HG03175 (cell line): ENCODE measurements around the gene IL5RA.
A peak's percentile ranks its signal among the peaks of the same experiment; 100 is the strongest.

Experiments
- ATAC-seq: cut with Tn5 transposase; IDR thresholded peaks from one replicate; pipeline ENCODE4 v1.9.1; 2021; ENCODE audit warnings: mild to moderate bottlenecking, moderate library complexity; ENCODE audit not compliant: unreplicated experiment

The IL5RA gene, protein sequence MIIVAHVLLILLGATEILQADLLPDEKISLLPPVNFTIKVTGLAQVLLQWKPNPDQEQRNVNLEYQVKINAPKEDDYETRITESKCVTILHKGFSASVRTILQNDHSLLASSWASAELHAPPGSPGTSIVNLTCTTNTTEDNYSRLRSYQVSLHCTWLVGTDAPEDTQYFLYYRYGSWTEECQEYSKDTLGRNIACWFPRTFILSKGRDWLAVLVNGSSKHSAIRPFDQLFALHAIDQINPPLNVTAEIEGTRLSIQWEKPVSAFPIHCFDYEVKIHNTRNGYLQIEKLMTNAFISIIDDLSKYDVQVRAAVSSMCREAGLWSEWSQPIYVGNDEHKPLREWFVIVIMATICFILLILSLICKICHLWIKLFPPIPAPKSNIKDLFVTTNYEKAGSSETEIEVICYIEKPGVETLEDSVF

DNA sequence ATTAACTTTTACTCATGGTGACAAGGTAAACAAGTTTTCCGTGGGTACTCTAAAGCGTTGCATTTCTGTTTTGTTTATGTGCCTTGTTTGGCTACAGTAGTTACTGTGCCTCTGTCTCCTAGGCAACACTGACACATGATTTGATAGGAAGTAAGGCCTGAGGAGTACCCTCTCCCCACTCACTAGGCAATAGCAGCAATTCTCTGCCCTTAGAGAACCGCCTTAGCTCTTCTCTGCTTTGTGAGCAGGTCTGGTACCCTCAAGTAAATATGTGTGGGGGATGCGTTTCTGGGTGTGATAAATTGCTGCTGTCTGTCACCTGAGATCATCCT, at the start of gene IL5RA:
IL5RA (minus strand) TSS at position 76 of the 332 bp plus-strand sequence. CDS start 5,390 bp downstream, outside the sequence.
- ATAC-seq = peak; percentile 68

DNA sequence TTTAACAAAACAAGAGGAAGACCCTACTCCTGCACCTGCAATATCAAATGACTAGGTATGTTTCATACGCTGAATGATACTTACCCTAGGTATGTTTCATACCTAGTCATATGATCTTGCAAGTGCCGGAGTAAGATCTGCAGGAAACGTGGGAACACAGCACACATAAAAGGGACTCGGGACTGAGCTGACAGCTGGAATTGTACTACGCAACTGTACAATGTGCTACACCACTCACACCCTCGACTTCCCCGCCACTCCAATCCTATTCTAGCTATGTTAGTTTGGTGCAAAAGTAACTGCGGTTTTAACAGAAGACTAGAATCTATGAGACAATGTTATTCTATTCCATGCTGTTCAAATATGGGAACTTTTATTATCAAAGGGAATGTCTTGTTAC, 47.3 kb upstream of the IL5RA start:
- no peak for ATAC-seq

DNA sequence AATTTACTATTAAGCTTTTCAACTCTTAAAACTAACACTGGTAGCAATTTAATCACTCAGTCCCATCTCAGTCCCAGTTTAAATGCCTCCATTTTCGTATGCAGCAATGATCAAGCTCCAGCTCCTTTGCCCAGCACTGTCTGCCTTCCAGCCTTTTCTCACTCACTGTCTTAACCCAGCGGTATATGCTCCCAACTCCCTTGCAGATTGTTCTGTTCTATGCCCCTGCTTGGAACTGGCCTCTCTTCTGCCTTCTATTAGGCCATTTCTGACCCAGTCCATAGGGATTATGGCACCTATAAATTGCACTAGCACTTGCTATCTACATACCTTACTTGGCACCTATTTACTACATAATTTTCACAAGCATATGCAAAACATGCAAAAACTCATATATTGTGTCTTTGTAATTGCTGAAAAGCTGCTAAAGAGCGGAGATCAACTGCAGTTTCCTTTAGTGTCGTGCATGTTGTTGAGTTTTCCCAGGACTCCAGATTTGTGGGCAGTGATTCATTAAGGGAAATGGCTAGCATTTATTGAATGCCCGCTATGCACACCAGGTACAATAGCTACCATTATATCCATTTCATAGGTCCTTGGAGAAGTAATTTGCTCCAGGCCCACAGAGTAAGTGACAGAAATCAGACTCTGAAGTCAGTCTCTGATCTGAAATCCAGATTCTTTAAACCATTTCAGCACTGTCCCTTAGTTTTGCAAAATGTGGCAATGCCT, 44.9 kb upstream of the IL5RA start:
- ATAC-seq = no peak

DNA sequence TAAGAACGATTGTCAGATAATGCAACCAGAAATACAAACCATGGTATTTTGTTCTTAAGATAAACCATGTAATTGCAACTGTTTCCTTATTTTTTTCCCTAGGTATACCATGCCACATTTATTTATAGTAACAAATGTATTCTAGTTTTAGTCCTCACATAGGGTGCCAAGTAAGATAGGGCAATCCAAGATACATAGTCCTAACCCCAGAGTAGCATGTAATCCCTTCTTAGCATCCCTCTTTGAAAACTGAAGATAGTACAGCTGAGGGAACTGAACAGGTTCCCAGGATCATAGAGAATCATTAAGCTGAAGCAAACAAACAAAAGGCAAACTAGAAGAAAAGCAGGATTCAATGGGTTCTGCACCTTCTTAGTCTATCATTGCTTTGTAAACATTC, 41.3 kb upstream of the IL5RA start:
- no peak for ATAC-seq

DNA sequence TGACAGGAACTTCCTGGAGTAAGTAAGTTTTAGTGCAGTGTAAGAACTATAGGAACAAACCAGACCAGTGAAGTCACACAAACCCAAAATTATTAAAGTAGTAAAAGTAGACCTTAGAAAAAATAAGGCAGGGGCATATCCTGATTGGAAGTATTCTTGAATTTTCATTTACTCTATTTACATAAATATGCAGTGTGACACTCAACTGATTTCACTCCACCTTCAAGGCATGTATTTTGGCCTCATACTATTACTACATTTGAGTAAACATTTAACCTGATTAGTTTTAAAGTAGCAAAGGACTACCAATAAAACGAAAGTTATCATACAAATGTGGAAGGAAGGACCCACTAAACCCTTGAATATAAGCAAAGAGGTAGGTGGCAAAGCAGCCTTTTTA, 39.4 kb upstream of the IL5RA start:
- no peak for ATAC-seq

DNA sequence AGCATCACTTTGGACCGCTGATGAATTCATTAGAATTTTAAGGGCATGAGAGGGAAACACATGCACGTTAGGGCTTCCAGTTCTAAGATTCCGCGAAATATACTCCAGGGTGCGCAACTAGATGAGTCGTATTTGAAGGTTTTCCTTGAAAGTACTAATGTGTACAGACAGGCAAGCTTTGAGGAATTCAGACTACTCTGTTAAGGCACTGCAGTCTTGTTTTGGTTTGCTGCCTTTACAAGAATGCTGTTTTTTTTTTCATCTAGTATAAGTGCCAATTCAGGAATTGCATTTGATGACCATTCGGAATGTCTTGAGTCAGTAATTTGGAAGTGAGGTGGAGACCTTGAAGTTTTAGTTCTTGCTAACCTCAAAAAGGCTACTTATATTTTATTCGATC, 35.7 kb upstream of the IL5RA start:
- no peak for ATAC-seq

DNA sequence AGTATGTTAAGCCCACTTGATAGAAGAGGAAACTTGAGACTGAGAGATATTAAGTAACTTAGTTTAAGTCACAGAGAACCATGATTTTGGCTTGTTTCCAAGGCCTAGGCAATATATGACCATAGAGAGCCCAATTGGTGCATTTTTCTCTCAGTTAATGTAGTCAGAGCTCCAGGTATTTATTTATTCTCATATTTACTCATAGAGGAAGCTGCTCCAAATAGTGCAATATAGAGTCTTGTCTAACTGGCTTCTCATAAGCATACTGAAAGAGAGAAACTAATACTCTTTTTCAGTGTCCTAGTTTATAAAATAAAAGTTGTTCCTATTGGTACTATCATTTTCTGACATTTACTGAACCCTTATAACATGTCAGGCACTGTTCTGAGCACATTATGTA, 31.8 kb upstream of the IL5RA start:
- no peak for ATAC-seq

DNA sequence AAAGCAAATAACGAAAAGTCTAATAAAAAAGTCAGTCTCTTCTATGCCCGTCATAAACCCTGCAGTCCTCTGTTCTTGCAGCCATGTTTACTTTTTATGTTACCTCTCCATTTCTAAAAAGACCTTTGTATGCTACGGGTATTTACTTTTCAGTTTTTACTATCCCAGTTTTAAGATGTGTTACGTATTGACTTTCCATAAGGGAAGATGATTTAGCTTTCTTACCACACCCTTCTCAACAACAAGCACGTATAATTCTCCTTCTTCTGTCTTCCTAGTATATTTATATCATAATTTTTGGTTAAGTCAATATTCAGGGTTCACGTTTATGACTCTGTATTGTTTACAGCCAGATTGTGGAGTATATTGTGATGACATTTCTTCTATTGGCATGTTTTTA, 27.4 kb upstream of the IL5RA start:
- ATAC-seq = no peak

DNA sequence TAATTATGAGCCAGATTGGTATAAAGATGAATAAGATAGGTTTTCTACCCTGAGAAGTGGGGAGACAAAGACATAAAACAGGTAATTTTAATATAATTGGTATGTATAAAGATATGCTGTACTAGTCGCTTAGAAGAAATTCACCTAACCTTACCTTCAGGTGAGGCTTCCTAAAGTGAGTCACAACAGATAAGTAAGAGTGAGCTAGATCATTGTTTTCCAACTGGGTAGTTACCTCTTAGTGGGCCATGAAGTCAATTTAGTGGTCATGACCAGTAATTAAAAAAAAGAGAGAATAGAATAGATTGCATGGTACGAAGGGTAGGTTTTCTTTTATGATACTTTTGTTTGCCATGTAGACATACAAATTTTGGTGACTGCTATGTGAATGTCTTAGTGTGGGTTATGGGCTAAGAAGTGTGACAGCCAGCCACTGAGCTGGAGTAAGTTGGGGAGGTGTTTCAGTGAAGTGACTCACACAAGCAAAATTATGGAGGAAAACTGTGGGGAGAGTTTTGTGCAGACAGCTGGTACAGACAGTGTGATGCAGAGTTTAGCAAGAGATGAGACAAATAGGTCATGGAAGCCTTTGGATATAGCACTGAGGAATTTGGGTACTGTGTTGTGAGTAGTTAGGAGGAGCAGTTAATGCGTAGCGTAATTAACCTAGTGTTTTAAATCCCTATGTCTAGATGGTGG, 24.7 kb upstream of the IL5RA start:
- ATAC-seq = no peak

DNA sequence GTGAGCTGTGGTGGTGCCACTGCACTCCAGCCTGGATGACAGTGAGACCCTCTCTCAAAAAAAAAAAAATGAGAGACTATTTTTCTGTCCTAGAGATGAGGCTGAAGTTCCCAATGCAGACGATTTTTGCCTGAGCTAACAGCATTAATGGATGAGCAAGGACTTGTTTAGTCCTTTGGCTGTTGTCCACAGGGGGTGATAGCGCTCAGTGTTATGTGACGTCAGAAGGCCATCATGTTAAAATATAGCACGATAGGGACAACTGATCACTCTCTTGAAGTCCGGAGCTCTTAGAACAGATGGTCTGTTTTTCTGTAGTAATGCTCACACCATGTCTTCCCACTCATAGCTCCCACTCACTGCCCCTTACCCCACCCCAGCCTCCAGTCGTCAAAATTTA, 23.3 kb upstream of the IL5RA start:
- ATAC-seq = no peak

DNA sequence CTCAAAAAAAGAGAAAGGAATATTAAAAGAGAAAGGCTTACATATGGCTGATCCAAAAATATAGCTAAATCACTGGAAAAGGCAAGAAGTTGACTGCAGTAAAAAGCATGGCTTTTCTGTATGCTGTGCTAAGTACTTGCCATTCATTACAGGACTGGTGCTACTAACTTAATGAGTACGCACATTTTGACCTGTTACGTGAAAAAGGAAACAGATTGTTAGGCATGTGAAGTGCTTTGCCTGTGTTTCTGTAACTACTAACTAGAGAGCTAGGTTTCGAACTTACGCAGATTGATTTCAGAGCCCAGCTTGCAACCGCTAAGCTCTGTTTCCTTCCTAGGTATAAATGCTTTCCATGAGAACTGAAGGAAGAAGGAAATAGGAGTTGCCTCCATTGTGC, 19.4 kb upstream of the IL5RA start:
- ATAC-seq = no peak

DNA sequence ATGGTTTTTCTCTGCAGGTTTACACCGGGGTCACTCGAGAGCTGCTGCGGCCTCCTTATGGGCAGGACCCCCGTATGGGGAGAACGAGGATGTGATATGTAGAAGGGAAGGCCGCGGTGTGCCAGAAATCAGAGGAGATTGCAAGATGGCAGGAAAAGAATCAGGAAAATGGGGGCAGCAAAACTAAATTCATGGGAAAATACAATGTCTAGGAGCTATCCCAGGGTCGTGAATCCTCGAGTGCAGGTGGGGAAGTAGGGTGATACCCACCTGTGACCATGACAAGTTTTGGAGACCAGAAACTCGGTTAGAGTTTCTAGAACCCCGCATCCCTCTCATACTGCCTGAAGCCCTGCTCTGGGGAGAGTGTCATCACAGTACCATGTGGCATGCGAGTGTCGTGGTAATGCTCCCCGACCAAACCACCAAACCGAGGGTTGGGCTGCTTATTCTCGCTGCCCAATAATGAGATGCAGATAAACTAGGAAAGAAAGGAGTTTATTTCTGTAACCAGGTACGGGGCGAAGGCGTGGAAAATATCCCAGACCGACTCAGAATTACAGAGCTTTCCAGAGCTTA, 17.3 kb upstream of the IL5RA start:
- ATAC-seq = peak; percentile 24

DNA sequence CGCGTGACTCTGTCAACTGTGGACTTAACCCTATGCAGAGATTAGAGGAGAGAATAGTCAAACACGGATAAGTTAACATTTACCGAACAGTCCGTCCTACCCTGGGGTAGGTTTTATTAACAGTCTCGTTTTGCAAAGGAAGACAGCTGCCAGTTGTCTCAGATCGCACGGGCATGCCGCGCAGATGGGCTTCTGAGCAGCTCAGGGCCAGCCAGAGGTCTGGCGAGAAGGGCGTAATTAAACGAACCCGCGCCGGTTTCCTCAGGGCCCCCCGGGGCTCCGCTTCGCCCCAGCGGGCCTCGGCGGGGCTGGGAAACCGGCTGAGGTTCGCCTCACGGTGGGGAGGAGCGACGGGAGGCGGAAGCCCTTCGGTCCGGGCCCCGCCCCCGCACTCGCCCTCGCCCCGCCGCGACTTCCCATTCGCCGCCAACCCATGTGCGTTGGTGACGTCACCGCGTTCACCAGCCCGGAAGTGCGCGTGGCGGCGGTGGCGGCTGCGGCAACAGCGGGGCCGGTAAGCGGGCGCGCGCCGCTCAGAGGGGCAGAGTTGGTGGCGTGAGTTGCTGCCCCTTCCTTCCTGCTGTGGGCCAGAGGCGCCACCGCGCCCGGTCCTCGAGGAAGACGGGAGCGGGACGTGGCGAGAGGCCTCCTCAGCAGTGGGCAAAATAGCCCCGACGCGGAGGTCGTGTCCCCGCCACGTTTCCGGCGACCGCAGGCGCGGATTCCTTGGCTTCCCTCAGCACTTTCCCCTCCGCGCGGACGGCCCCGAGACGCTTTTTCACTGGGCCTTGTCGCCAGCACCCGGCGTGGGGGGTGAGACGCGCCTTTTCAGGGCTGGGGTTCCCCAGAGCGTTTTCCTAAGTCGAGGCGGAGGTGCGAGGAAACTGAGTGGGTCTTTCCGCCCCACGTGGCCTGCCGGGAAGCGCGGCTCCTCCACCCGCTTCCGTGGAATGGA, 16.6 kb upstream of the IL5RA start, which contains the start of gene TRNT1:
TRNT1 (plus strand) TSS at position 464 of the 955 bp plus-strand sequence. CDS start 2,101 bp downstream, outside the sequence.
- ATAC-seq = peak; percentile 96

DNA sequence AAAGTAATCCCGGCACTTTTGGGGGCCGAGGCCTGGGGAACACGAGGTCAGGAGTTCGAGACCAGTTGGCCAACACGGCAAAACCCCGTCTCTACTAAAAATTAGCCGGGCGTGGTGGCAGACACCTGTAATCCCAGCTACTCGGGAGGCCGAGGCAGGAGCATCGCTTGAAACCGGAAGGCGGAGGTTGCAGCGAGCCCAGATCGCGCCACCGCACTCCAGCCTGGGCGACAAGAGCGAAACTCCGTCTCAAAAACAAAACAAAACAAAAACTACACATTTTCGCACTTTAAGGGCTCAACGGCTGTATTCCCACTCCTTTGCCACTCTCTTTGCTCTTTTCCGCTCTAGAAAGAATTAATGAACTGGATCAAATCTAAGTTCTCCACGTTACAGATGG, 15.8 kb upstream of the IL5RA start:
- no peak for ATAC-seq

DNA sequence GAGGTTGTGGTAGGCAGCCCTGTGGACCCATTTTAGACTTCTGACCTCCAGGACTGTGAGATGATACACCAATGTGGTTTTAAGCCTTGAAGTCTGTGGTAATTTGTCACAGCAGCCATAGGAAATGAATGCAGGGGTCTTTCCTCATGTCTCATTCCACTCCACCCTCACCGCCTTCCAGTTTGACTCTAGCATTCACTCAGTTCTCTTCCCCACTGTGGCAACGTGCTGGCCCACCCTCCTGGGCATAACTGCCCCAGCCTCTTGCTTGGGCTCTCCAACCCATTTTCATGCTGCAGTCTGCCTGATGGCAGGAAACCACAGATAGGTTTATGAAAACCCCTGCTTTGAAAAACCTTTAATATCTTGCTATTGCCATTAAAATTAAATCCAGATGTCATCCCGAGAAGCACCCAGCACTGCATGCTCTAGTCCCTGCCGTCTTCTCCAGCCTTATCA, 9.2 kb upstream of the IL5RA start:
- ATAC-seq = no peak

DNA sequence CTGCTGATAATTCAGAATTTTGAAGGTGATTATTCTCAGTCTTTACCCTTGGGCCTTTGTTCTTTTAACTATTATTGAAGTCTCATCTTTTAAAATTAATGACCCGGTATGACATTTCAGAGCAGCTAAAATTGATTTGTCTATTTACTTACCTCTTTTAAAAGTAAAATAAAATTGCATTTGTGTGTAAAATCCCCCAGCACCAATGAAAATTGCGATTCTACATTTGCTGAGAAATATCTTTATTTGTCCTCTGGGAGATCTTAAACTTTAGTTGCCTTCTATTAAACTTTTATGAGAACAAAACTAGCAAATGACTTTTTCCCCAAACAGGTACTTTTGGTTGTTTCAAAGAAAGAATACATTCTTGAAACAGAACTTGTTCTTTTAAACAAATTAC, 7.5 kb upstream of the IL5RA start:
- no peak for ATAC-seq

DNA sequence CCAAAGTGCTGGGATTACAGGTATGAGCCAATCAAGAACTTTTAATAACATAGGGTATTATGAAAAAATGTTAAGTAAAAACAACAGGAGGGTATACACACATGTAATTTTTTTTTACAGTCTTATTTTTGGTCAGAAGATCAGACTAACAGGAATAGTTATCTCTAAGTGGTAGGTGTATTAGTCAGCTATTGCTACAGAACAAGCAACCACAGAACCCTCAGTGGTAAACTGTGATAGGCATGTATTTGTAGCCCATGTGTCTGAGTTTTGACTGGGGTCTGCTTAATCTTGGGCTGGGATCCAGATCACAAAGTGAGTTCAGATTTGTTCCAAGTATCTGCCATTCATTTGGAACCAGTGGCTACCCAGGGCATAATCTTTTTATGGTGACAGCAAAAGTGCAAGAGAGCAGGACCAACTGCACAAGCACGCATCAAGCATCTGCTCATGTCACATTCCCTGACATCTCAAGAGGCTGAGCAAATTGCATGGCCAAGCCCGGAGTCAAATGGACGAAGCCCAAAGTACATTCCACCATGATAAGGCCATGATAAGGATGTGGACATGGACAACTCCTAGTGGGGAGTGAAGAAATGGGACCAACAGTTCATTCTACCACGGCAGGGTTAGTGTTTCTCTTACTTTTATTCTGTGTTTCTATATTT, 3.0 kb upstream of the IL5RA start:
- no peak for ATAC-seq

DNA sequence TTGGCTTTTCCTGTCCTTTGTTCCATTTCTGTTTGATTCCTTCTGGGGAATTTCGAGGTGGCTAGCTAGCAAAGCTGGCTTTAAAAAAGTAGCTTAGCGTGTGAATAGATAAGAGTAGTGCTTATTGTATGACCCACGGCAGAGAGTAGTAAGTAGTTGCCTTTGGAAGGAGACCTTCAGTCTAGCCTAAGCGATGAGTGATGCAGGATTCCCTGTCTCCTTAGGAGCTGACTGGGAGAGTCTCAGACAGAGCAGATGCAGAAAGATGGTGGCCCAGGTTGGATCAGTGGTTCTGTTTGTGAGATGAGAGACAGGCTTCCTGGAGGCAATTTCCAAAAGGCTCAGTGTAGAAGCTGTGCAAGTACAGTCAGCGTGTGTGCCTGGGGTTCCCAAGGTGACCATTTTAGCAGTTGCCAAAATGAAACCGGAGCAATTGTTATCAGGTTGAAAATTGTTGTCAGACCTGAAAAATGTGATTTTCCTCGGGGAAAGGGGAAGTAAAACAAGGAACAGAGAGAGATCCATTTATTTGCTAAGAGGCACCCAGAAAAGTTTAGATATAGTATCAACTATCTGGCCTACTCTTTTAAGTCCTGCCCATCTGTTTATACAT, 681 bp upstream of the IL5RA start:
- no peak for ATAC-seq
